ENCODE data around the gene LGALS3.

DNA sequence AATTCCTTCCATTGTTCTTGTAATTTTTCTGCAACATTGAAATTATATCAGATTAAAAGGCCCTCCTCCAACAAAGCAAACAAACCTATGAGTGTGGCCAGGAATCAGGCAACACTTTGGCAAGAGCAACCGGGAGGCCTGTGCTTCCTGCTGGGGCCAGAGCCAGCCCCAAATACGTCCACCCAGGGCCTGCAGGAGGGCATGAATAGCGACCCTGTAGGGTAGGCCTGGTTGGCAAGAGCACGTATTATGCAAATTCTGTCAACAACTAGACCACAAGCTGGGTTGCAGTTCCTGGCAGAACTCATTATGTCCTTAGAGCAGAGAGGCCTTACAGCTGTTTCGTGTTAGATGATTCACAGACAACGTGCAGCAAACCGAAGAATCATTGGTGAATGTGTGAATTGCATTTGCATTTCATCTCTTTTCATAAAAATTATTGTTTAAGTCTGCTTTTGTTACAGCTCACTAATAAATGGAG, 26.9 kb upstream of the LGALS3 start:
- TF ChIP-seq ELF4 (IDR thresholded peaks at IDR 0.05): no peak
- no peak for TF ChIP-seq SUZ12 (IDR thresholded peaks at IDR 0.05)
- no peak for TF ChIP-seq FOXM1 (IDR thresholded peaks at IDR 0.05; ENCODE audit: borderline replicate concordance)
- TF ChIP-seq ZNF384 (IDR thresholded peaks at IDR 0.05): no peak
- TF ChIP-seq, protein P1, sequence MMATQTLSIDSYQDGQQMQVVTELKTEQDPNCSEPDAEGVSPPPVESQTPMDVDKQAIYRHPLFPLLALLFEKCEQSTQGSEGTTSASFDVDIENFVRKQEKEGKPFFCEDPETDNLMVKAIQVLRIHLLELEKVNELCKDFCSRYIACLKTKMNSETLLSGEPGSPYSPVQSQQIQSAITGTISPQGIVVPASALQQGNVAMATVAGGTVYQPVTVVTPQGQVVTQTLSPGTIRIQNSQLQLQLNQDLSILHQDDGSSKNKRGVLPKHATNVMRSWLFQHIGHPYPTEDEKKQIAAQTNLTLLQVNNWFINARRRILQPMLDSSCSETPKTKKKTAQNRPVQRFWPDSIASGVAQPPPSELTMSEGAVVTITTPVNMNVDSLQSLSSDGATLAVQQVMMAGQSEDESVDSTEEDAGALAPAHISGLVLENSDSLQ (IDR thresholded peaks at IDR 0.05): no peak
